Measurements from ENCODE around the gene RAB7A.

RAB7A gene

GRCh38 chr3:128726023-128727016, at the start of gene RAB7A:
RAB7A (plus strand) TSS chr3:128726183; CDS start chr3:128795368, 69,185 bp downstream.
- Histone ChIP-seq H3K9me3 (ENCODE audit: control insufficient read depth in 5 of 5, low read length in 5 of 5) (no peaks in the 10 kb centered on the region), H3K4me3 (ENCODE audit: low read depth in 1 of 5, low read length in 5 of 5) (peak within 1 kb of the TSS; percentile 90 to 94 (median 93)), H3K36me3 (ENCODE audit: control insufficient read depth in 5 of 5, insufficient read depth in 5 of 5, low read length in 5 of 5) (no peaks in the 10 kb centered on the region), H3K27ac (ENCODE audit: low read depth, low read length) (peak within 1 kb of the TSS; percentile 99), H3K27me3 (ENCODE audit: control insufficient read depth in 5 of 5, insufficient read depth in 4 of 5, low read length in 5 of 5) (no peaks in the 10 kb centered on the region), H3K4me1 (ENCODE audit: control insufficient read depth in 5 of 5, insufficient read depth in 5 of 5, low read length in 5 of 5) (peaks cover 1 to 50% (median 45%) of the 10 kb centered on the region in 5 donors), H3K9ac (ENCODE audit: low read length in 5 of 5) (peak within 1 kb of the TSS; percentile 56 to 99 (median 97))

- no peak overlapping the region for H3K27ac ChIP-seq (ENCODE audit: low read depth, low read length)
- H3K27me3 ChIP-seq (ENCODE audit: control insufficient read depth in 5 of 5, insufficient read depth in 4 of 5, low read length in 5 of 5), result no peaks in the 10 kb centered on the region
- no peak overlapping the region for H3K4me3 ChIP-seq (ENCODE audit: low read depth in 1 of 5, low read length in 5 of 5)
- no peaks in the 10 kb centered on the region for H3K9me3 ChIP-seq (ENCODE audit: control insufficient read depth in 5 of 5, low read length in 5 of 5)
- no peaks in the 10 kb centered on the region for H3K36me3 ChIP-seq (ENCODE audit: control insufficient read depth in 5 of 5, insufficient read depth in 5 of 5, low read length in 5 of 5)
- no peak overlapping the region for H3K9ac ChIP-seq (ENCODE audit: low read length in 5 of 5)
- H3K4me1 ChIP-seq (ENCODE audit: control insufficient read depth in 5 of 5, insufficient read depth in 5 of 5, low read length in 5 of 5), result peaks cover 0 to 13% (median 5%) of the 10 kb centered on the region in 5 donors
Observed at GRCh38 chr3:128679338-128679737, 46.6 kb upstream of the RAB7A start.

- Histone ChIP-seq H3K9ac (ENCODE audit: low read length in 5 of 5) (peak overlapping the region; percentile 48 to 93 (median 84)), H3K4me1 (ENCODE audit: control insufficient read depth in 5 of 5, insufficient read depth in 5 of 5, low read length in 5 of 5) (peaks cover 0 to 9% (median 5%) of the 10 kb centered on the region in 5 donors), H3K4me3 (ENCODE audit: low read depth in 1 of 5, low read length in 5 of 5) (peak overlapping the region; percentile 94 to 97 (median 96)), H3K9me3 (ENCODE audit: control insufficient read depth in 5 of 5, low read length in 5 of 5) (no peaks in the 10 kb centered on the region), H3K27ac (ENCODE audit: low read depth, low read length) (peak overlapping the region; percentile 87), H3K36me3 (ENCODE audit: control insufficient read depth in 5 of 5, insufficient read depth in 5 of 5, low read length in 5 of 5) (no peaks in the 10 kb centered on the region), H3K27me3 (ENCODE audit: control insufficient read depth in 5 of 5, insufficient read depth in 4 of 5, low read length in 5 of 5) (no peaks in the 10 kb centered on the region)
Observed at GRCh38 chr3:128680603-128681368, 45.2 kb upstream of the RAB7A start.

GRCh38 chr3:128681369-128681829, 44.6 kb upstream of the RAB7A start:
- Histone ChIP-seq H3K27me3 (ENCODE audit: control insufficient read depth in 5 of 5, insufficient read depth in 4 of 5, low read length in 5 of 5) (no peaks in the 10 kb centered on the region), H3K4me3 (ENCODE audit: low read depth in 1 of 5, low read length in 5 of 5) (peak overlapping the region; percentile 87 to 97 (median 94))

GRCh38 chr3:128683957-128684356, 42.0 kb upstream of the RAB7A start:
- no peak overlapping the region for H3K4me3 ChIP-seq (ENCODE audit: low read depth in 1 of 5, low read length in 5 of 5)
- H3K9ac ChIP-seq (ENCODE audit: low read length in 5 of 5), result no peak overlapping the region
- H3K27me3 ChIP-seq (ENCODE audit: control insufficient read depth in 5 of 5, insufficient read depth in 4 of 5, low read length in 5 of 5), result no peaks in the 10 kb centered on the region
- no peaks in the 10 kb centered on the region for H3K9me3 ChIP-seq (ENCODE audit: control insufficient read depth in 5 of 5, low read length in 5 of 5)
- no peak overlapping the region for H3K27ac ChIP-seq (ENCODE audit: low read depth, low read length)
- H3K4me1 ChIP-seq (ENCODE audit: control insufficient read depth in 5 of 5, insufficient read depth in 5 of 5, low read length in 5 of 5), result peaks cover 0 to 9% (median 5%) of the 10 kb centered on the region in 5 donors
- no peaks in the 10 kb centered on the region for H3K36me3 ChIP-seq (ENCODE audit: control insufficient read depth in 5 of 5, insufficient read depth in 5 of 5, low read length in 5 of 5)

More at GRCh38 chr3:128681369-128681829, 44.6 kb upstream of the RAB7A start:
- Histone ChIP-seq H3K9ac (ENCODE audit: low read length in 5 of 5) (peak overlapping the region; percentile 48 to 93 (median 84)), H3K27ac (ENCODE audit: low read depth, low read length) (peak overlapping the region; percentile 87), H3K4me1 (ENCODE audit: control insufficient read depth in 5 of 5, insufficient read depth in 5 of 5, low read length in 5 of 5) (peaks cover 0 to 9% (median 5%) of the 10 kb centered on the region in 5 donors), H3K36me3 (ENCODE audit: control insufficient read depth in 5 of 5, insufficient read depth in 5 of 5, low read length in 5 of 5) (no peaks in the 10 kb centered on the region), H3K9me3 (ENCODE audit: control insufficient read depth in 5 of 5, low read length in 5 of 5) (no peaks in the 10 kb centered on the region)

- H3K4me1 ChIP-seq (ENCODE audit: control insufficient read depth in 5 of 5, insufficient read depth in 5 of 5, low read length in 5 of 5), result peaks cover 0 to 9% (median 5%) of the 10 kb centered on the region in 5 donors
- no peak overlapping the region for H3K27ac ChIP-seq (ENCODE audit: low read depth, low read length)
- H3K9ac ChIP-seq (ENCODE audit: low read length in 5 of 5), result no peak overlapping the region
- no peaks in the 10 kb centered on the region for H3K9me3 ChIP-seq (ENCODE audit: control insufficient read depth in 5 of 5, low read length in 5 of 5)
- no peak overlapping the region for H3K4me3 ChIP-seq (ENCODE audit: low read depth in 1 of 5, low read length in 5 of 5)
- H3K27me3 ChIP-seq (ENCODE audit: control insufficient read depth in 5 of 5, insufficient read depth in 4 of 5, low read length in 5 of 5), result no peaks in the 10 kb centered on the region
- no peaks in the 10 kb centered on the region for H3K36me3 ChIP-seq (ENCODE audit: control insufficient read depth in 5 of 5, insufficient read depth in 5 of 5, low read length in 5 of 5)
Observed at GRCh38 chr3:128684986-128685726, 40.8 kb upstream of the RAB7A start.

GRCh38 chr3:128686465-128686864, 39.5 kb upstream of the RAB7A start:
- Histone ChIP-seq H3K4me3 (ENCODE audit: low read depth in 1 of 5, low read length in 5 of 5) (no peak overlapping the region), H3K9ac (ENCODE audit: low read length in 5 of 5) (no peak overlapping the region), H3K9me3 (ENCODE audit: control insufficient read depth in 5 of 5, low read length in 5 of 5) (no peaks in the 10 kb centered on the region), H3K27ac (ENCODE audit: low read depth, low read length) (no peak overlapping the region), H3K36me3 (ENCODE audit: control insufficient read depth in 5 of 5, insufficient read depth in 5 of 5, low read length in 5 of 5) (no peaks in the 10 kb centered on the region), H3K4me1 (ENCODE audit: control insufficient read depth in 5 of 5, insufficient read depth in 5 of 5, low read length in 5 of 5) (peaks cover 0 to 4% (median under 1%) of the 10 kb centered on the region in 5 donors), H3K27me3 (ENCODE audit: control insufficient read depth in 5 of 5, insufficient read depth in 4 of 5, low read length in 5 of 5) (no peaks in the 10 kb centered on the region)

- Histone ChIP-seq H3K27ac (ENCODE audit: low read depth, low read length) (no peak overlapping the region), H3K9me3 (ENCODE audit: control insufficient read depth in 5 of 5, low read length in 5 of 5) (no peaks in the 10 kb centered on the region), H3K4me1 (ENCODE audit: control insufficient read depth in 5 of 5, insufficient read depth in 5 of 5, low read length in 5 of 5) (no peaks in the 10 kb centered on the region), H3K27me3 (ENCODE audit: control insufficient read depth in 5 of 5, insufficient read depth in 4 of 5, low read length in 5 of 5) (peaks cover 0 to 8% (median 0%) of the 10 kb centered on the region in 5 donors), H3K4me3 (ENCODE audit: low read depth in 1 of 5, low read length in 5 of 5) (no peak overlapping the region), H3K36me3 (ENCODE audit: control insufficient read depth in 5 of 5, insufficient read depth in 5 of 5, low read length in 5 of 5) (no peaks in the 10 kb centered on the region), H3K9ac (ENCODE audit: low read length in 5 of 5) (no peak overlapping the region)
Observed at GRCh38 chr3:128689060-128689459, 36.9 kb upstream of the RAB7A start.

- Histone ChIP-seq H3K27ac (ENCODE audit: low read depth, low read length) (no peak overlapping the region), H3K4me1 (ENCODE audit: control insufficient read depth in 5 of 5, insufficient read depth in 5 of 5, low read length in 5 of 5) (peaks cover 0 to 7% (median under 1%) of the 10 kb centered on the region in 5 donors), H3K9me3 (ENCODE audit: control insufficient read depth in 5 of 5, low read length in 5 of 5) (no peaks in the 10 kb centered on the region), H3K36me3 (ENCODE audit: control insufficient read depth in 5 of 5, insufficient read depth in 5 of 5, low read length in 5 of 5) (no peaks in the 10 kb centered on the region), H3K4me3 (ENCODE audit: low read depth in 1 of 5, low read length in 5 of 5) (no peak overlapping the region), H3K9ac (ENCODE audit: low read length in 5 of 5) (no peak overlapping the region), H3K27me3 (ENCODE audit: control insufficient read depth in 5 of 5, insufficient read depth in 4 of 5, low read length in 5 of 5) (peaks cover 0 to 8% (median 0%) of the 10 kb centered on the region in 5 donors)
Observed at GRCh38 chr3:128693696-128694095, 32.3 kb upstream of the RAB7A start.
